ENCODE measurements around the gene KRT81.

The KRT81 gene

DNA sequence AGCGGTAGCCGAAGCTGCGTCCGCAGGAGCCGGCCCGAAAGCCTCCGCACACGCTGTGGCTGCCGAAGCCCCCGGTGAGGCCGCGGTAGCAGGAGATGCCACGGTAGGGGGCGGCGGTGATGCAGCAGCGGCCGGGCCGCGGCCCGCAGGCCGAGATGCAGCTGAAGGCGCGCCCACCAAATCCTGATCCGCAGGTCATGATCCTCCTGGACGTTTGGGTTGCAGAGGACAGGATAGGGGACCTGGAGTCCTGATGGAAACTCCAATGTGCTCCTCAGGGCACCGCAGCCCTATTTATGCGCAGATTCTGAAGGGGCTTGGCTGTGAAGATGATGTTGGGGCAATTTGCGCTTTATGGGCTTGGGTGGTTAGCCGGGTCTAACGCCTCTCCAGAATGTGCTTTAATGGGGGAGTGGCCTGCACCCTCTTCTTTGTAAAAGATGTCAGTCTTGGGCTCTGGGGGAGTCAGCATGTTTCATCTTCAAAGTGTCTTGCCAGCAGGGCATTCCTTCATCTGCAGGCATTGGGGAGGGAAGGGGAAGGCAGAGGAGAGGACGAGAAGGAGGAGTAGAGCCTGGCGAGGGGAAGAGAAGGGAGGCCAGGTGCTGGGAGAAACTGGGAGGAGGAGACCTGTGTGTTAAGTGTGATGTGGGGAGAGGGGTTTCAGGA, at the start of gene KRT81:
Gene KRT81 (minus strand): TSS at position 268 of the 669 bp plus-strand sequence. CDS start 69 bp downstream, at position 199.
- no peak for DNase-seq

DNA sequence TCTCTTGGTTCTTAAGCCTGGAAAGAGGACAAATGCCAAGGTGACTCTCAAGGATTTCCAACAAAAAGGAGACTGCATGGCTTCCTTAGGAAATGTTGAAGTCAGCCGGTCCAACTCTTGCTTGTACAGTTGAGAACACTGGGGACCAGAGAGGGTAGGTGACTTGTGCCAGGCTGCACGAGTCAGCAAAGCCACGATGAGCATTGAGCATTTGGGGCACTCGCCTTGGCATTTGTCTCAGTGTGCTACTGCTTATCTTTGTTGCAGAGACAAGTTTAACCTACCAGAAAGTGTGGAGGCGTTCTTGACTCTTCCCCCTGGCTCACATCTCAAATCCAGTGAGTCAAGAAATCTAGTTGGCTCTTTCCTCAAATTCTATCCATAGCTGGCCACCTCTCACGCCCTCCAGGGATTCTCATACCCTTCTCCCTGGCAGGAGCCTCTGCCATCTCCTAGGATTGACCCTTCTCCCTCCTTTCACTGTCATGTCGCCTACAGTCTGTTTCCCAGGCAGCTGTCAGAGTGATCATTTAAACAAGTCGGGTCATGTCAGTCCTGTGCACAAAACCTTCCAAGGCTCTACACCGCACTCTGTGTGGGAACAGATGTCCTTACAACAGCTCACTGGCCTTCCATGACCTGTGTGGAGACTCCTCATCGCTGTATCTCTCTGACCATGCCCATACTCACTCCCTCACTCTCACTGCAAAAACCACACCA, 47.1 kb upstream of the KRT81 start:
- DNase-seq = no peak

DNA sequence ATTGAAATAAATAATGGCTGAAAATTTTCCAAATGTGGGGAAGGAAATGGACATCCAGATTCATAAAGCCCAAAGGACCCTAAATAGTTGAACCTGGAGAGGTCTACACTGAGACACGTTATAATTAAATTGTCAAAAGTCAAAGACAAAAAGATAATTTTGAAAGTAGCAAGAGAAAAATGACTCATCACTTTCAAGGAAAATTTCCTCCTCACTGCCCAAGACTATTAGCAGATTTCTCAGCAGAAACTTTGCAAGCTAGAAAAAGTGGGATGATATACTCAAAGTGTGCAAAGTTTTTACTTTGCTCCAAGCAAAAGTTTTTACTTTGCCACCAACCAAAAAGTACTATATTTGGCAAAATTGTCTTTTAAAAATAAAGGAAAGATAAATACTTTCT, 45.7 kb upstream of the KRT81 start:
- no peak for DNase-seq

DNA sequence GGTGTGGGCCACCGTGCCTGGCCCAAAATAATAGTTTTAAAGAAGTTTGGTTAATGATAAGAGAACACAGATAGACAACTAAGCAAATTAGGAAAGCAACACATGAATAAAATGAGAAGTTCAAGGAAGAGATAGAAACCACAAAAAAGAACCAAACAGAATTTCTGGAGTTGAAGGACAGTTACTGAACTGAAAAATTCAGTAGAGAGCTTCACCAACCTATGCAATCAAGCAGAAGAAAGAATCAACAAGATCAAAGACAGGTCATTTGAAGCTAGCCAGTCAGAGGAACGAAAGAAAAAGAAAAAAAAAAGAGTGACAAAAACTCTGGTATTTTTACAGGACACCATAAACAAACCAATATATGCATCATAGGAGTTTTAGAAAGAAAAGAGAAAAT, 45.3 kb upstream of the KRT81 start:
- no peak for DNase-seq

DNA sequence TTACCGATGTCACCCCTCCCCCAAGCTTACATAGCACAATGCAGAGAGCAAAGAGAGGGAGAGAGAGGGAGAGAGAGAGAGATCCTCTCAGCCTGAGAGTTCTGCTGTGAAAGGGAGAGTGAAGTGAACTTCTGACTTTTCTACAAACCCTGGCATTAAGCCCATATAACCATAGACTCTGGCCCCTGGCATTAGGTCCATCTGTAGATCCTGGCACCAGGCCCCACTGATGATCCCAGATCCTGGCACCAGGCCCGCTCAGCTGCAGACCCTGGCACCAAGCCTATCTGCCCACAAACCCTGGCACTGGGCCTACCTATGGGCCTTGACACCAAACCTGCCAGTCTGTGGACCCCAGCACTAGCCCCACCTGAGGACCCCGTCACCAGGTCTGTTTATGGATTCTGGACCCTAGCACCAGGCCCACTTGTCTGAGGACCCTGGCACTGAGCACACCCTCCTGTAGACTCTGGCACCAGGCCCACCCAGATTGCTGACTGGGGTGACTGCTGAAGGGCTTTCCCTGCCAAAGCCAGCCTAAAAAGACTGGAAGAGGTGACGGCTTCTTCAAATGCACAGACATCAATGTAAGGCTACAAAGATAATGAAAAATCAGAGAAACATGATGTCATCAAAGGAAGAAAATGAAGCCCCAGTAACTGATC, 44.4 kb upstream of the KRT81 start:
- no peak for DNase-seq

DNA sequence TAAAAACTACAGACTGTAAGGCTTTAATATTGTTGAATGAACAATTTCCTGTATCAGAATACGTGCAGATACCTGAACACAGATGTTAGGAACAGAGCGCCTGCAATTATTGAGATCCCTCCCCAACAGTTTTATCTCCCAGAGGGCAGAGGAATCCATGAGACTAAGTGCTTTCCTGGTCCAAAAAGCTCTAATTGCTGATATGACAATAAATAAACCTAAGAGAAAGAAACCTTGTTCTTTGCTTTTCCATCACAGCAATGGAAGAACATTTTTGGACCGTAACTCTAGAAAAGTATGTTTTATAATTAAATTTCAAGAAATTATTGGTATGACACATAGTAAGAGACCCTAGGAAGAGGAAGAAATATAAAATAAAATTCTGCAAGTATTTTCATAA, 42.9 kb upstream of the KRT81 start:
- no peak for DNase-seq

DNA sequence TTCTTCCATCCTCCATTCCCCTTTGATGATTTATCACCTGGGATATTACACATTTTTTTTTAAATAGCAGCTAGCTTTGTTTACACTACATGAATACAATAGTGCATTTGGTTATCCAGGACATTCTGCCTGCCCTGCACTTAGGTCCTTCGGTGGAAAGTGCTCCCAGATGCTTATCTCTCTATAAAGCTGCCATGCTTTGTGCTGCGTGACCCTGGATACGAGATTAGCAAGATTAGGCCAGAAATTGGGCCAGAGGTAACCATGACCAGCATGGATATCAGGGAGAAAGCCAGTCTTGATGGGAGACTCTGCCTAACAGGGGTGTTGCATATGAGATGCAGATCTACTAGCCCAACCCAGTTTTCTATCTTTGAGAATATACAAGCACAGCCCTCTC, 42.0 kb upstream of the KRT81 start:
- DNase-seq = no peak

DNA sequence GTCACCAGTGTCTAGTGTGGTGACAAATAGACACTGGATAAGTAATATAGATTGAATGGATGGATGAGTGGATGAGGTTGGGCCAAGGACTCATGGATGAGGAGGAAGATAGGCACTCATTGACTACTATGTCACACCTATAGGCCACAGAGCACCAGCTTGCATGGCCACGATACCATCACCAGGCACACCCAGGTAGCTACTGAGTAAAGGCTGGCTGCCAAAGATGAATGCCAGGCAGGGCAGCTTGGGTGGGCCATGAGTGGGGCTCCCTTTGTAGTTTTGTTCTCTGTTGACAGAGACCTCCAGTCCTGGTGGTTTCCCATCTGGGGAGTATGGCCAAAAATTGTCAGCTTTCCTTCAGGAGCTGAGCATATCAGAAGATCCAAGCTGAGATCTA, 41.0 kb upstream of the KRT81 start:
- no peak for DNase-seq

DNA sequence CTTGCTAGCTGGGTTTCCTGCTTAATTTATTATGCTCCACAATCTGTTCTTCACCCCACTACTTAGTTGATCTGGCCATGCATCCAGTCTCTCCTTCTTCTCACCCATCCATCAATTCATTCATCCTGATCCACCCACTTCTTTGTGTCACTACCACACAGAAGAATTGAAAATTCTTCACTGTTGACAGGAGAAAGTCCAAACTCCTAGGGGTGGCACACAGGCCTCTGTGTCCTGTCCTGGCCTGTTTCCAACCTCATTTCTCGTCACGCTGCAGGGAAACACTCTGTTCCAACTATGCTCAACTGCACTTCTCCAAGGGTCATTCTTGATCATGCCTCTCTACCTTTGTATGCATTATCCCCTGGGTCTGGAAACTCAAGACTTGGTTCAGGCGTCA, 40.5 kb upstream of the KRT81 start:
- no peak for DNase-seq

DNA sequence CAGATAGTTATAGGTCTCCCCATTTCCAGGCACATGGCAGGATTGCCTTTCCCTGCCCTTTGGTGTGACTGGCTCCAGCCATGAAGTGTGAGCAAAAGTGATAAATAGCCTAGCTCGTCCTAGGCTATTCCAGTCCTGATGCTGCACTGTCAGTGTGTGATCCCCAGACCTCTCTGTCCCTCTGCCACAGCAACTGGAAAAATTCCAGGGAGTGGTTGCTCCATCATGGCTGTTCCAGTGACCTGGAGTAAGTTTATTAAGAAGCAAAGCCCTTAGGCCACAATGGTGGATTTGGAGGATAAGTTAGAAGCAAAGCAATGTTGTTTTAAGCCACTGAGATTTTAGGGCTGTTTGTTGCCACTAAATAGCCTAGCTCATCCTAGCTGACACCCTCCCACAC, 39.7 kb upstream of the KRT81 start:
- no peak for DNase-seq

DNA sequence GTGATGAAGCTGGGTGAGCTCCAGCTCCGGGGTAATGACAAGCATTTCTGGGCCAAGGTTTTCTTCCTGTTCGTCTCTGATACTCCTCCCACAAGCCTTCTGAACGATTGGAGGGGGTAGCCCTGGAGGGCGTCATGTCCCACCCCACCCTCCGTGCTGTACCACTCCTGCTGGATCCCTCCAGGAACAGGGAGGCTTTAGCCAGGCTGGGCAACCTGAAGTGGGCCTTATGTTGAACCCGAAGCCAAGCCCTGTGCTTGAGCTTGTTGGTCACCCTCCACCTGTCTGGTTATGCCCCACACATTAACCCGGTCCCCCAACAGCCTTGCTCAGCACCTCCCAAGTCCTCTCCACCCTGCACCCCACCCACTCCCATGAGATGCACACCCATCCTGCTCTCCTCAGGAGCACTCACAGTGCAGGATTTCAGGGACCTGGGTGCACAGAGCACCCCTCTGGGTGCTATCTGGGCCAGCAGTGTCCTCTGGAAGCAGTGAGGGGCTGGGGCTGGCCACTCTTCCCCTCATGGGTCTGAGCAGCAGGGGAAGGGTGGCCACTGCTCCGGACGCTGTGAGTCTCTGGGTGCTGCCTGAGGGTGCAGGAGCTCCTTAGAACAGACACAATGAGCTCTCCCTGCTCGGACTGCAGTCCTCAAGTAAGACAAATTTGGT, 36.6 kb upstream of the KRT81 start:
- DNase-seq = no peak

DNA sequence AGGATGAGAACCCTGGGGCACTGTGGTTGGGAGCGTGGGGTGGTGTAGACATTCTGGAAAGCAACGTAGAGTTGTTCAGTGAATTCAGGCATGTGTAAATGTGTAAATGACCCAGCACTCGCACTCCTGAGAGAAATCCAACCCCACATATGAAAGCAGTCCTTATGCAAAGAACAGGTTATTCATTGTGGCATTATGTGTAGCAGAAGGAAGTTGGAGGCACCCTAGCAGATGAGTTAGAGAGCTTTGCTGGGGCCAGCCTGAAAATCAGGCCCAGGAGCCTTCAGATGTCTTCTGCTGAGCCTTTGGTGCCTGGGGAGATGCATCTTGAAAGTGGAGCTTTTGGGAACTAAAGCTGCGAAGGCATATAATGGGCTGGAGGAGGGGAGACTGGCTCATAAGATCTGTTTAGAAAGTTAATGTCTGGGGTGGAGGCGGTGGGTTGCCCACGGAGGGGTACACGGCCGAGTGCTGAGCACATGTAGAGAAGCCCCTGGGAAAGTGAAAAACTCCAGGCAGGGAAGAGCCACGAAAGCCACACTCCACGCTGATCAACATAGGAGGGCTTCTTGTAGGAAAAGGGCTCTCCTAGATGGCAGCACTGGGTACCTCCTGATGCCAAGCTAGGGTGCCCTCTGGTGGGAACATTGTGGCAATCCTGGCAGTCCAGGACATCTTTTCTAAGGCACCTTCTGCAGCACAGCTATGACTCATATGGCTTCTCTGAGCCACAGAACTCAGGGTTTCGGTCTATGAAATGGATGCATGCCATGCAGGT, 35.9 kb upstream of the KRT81 start:
- DNase-seq = peak; percentile 64 to 65

DNA sequence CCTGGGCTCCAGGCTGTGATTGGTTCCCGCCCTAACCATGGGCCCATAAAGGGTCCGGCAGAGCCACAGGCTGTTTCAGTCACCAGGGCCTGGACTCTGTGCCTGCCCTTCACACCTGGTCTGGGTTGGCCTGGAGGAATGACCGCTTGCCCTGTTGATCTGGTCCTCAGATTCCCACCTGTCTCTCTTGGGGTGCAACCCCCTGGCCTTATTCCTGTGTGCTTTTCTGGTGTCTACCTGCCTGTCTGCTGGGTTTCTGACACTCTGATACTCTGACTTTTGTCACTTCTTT, 32.8 kb upstream of the KRT81 start:
- no peak for DNase-seq

DNA sequence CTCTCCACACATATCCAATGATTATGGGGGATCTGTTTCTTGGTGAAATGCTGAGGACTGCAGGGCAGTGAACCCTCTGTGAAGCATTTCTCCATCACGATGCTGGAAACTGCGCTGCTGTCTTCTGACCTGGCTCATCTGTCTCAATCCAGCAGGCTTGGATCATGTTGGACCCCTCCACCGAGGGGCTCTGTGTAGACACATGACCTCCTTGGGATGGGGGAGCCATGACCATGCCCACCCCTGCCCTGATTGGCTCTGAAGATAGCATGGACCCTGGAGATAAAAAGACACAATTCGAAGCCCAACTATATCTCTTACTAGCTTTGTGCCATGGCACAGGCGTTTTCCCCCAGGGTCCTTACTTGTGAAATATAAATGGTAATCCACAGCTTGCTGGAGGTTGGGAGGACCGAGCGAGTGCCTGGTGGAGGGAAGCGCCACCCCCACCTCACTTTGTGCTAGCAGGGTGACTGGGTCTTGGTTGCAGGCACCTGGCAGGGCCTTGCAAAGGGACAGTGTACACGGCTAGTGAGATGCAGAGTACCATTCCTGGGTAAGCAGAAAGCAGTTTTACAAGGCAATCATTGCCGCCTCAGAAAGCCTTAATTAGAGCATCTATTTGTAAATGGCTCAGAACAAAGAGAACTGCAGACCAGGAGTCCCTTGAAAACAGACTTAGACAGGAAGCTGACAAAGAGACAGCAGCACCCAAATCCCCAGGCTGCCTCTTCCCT, 32.2 kb upstream of the KRT81 start:
- no peak for DNase-seq

DNA sequence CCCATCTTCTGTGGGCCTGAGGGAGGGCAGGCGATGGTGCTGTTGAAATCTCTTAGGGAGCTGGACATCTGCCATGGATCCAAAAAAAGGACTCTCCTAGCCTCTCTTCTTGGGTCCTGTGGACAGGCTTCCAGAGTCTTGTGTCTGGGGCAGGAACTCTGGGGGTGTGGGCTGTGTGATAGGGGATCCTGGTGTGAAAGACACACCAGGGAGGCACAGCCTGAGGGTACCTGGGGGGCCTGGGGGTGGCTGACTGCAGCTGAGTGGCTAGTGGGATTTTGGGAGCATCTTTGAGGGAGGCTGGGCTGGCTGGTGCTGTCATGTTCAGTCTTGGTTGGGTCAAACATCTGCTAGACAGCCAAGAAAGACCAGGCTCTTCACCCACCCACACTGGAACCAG, 31.7 kb upstream of the KRT81 start:
- no peak for DNase-seq

DNA sequence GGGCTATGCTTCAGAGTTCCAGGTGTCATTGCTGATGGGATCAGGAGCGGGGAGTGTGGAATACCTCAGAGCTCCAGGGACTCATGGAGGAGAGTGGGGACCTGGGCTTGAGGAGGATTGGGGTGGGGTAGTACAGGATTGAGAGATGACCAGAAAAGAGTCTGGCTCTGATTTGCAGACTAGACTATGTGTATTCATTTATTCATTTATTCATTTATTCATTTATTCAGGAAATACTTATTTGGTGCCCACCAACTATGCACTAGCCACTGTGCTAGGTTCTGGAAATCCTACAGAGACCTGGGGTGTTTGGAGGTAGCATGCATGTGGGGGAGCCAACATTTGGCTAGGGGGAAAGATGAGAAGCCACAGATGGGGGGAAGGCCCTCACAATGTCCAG, 30.7 kb upstream of the KRT81 start:
- DNase-seq = no peak

DNA sequence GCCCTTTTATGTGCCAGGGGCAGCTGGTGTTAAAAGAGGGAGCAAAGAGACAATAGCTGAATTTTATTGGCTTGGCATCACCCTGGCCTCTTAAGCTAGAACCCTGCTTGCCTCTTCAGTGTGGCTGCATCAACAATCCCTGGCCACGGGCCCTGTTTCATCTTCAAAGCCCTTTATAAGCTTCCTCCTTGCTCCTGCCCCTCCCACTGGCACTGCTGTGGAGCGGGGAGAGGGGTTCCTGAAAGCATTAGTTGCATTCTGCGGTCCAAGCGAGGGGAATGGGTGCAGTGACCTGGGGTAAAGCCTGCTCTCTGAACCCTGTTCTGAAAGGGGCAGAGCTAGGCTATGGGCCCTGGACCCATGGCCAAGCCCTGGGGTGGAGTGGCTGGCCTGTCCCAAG, 30.1 kb upstream of the KRT81 start:
- peak in 1 of 2 donors; percentile 44 for DNase-seq

DNA sequence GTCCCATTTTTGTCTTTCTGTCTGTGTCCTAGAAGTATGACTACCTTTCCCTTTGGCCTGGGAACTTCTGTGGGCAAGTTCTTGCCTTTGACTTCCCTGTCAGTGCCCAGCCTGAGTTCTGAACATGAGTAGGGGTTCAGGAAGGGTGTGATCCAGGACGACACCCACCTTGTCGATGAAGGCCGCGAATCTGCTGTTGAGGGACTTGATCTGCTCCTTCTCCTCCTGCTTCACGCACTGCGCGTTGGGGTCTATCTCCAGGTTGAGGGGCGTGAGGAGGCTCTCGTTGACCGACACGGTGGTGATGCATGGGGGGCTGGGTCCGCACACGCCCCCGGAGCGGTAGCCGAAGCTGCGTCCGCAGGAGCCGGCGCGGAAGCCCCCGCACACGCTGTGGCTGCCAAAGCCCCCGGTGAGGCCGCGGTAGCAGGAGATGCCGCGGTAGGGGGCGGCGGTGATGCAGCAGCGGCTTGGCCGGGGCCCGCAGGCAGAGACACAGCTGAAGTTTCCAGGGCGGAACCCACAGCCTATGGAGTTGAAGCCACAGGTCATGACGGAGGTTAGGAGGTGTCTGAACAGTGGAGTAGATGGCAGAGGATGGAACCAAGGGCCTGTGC, 29.6 kb upstream of the KRT81 start, which contains the start of gene KRT83:
Gene KRT83 (minus strand): TSS at position 615 of the 617 bp plus-strand sequence. CDS start 63 bp downstream, at position 552.
- no peak for DNase-seq

DNA sequence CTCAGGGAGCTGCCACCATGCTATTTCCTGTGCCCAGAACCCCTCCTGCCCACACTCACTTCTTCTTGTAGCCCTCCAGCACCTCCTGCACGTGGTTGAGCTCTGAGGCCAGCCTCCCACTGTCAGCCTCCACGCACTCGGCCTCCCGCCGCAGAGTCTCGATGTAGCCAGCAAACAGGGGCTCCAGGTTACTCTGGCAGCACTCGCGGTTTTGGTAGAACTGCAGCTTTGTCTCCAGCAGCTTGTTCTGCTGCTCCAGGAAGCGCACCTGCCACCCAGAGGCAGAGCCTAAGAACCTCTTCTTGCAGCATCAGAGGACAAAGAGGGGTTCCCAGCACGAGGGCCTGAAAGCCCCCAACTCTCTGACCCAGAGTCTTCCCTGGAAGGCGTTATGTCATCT, 27.8 kb upstream of the KRT81 start:
- no peak for DNase-seq

DNA sequence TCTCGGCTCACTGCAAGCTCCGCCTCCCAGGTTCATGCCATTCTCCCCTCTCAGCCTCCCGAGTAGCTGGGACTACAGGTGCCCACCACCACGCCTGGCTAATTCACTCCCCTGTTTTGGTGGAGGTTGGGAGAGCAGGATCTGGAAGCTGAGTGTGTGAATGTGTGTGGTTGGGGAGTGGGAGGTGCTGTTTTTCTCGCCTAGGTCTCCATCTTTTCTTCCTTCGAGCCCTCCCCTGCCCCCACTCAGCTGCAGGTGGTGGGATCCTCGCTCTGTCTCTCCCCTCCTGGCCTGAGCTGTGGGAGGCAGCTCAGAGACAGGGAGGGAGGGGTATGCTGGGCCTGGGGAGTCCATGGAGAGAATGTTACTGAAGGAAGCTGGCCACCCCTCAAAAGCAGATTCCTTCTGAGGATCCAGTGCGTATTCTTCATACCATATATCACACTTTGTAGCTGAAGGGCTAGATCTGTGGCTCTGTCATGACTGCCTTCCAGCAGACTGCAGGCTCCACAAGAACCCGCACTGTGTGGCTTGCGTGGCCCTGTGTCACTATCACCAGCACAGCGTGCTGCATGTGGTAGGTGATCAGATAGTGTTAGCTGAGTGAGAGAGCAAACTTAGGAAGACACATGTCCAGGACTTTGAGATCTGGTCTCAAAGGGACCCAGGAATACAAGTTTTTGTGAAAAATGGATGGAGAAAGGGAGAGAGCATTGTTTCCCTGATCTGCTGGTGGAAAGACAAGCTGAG, 27.1 kb upstream of the KRT81 start:
- DNase-seq = no peak

DNA sequence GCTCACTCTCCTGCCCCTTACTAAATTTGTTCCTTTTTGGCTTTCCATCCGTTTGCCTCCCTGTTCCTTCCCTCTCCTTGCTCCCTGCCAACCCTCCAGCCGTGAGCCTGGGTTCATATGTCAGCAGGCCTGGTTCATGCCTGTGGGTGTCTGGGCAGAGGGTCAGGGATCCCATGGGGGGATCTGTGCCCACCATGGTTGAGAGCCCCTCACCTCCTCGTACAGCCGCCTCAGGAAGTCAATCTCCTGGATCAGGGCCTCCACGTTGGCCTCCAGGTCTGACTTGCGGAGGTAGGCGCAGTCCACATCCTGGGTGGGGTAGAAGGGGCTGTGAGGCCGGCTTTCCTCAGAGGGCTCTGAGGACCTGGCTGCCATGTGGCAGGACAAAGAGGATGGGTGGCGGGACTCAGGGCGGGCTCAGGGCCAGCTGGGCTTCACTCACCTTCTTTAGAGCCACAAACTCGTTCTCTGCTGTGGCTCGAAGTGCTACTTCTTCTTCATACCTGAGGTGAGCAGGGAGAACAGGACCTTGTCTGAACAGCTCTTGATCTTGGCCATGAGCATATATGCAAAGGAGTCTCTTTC, 26.2 kb upstream of the KRT81 start:
- DNase-seq = no peak

All from hippocampal formation (tissue), 2 donors.